Sigmoid colon (tissue), 4 donors: ENCODE results near the gene IFI27L2.

ENCODE experiments used
- CTCF ChIP-seq, 4 experiments: fragments of 450-650 bp in 3 of 4; fragments of 200-600 bp in 1 of 4; IDR thresholded peaks; one replicate each; pipeline ENCODE4 v1.5.1; 2016 to 2019; ENCODE audit warnings: antibody characterized with exemption in 4 of 4, mild to moderate bottlenecking in 3 of 4, moderate library complexity in 2 of 4
- EP300 ChIP-seq, 4 donors: sonication (generic); formaldehyde crosslinking; IDR thresholded peaks; one replicate each; pipeline ENCODE4 v1.6.1; 2017; ENCODE audit warnings: antibody characterized with exemption in 4 of 4

GRCh38 chr14:94152676-94153075 lies 23.3 kb upstream of the IFI27L2 start:
- TF ChIP-seq CTCF (IDR thresholded peaks at IDR 0.05) (no peak), EP300 (IDR thresholded peaks at IDR 0.05) (no peak)
